GM12878 (cell line): ENCODE results near the gene CAMTA1. TPM values are rescaled to one million over a fixed set of nuclear protein-coding genes. Genes with fewer than 3 reads are reported as not detected.

Source experiments
- ATAC-seq: fragments of 200-7000 bp; cut with Tn5 transposase; 3 replicates; pipeline ENCODE4 v1.9.1; 2020; ENCODE audit warnings: mild to moderate bottlenecking, moderate library complexity
- BruUV-seq: library from RNA; stranded (reverse); fragments of 400-500 nt; replicated peaks from 2 replicates; lab custom pipeline; 2021; lab: Mats Ljungman, UMichigan
- CTCF ChIA-PET: fragments of 300-600 bp; sonication (Branson Sonifier 250); formaldehyde crosslinking; extraction: SDS; loops from one replicate; lab custom pipeline; 2021; ENCODE audit warnings: inconsistent platforms; lab: Yijun Ruan, JAX
- POLR2A ChIA-PET: fragments of 350-600 bp; formaldehyde crosslinking; extraction: SDS; loops from one replicate; lab custom pipeline; 2021; ENCODE audit warnings: inconsistent platforms; lab: Charles Lee
- RAD21 ChIA-PET: fragments of 300-600 bp; sonication (Branson Sonifier 250); formaldehyde crosslinking; loops from one replicate; lab custom pipeline; 2023; ENCODE audit warnings: antibody characterized with exemption; ENCODE audit not compliant: unreplicated experiment; lab: Charles Lee
- SMC1A ChIA-PET: fragments of 300-600 bp; sonication (Branson Sonifier 250); formaldehyde crosslinking; loops from one replicate; lab custom pipeline; 2023; ENCODE audit not compliant: unreplicated experiment, uncharacterized antibody; lab: Charles Lee
- DNase-seq: peaks from one replicate; pipeline ENCODE4 v3.0.0-alpha.2; 2011; ENCODE audit warnings: low read depth, low spot score
- FAIRE-seq: peaks from 3 replicates; lab custom pipeline; 2011; peaks lifted over from hg19 to GRCh38; lab: Jason Lieb, UNC
- H2AFZ ChIP-seq: 2 replicates; pipeline ENCODE4 v1.6.0; 2011; ENCODE audit warnings: low read depth, low read length, control low read depth; ENCODE audit not compliant: control insufficient read depth
- H3K27ac ChIP-seq: 2 replicates; pipeline ENCODE4 v1.5.1; 2011; ENCODE audit warnings: control low read depth; ENCODE audit not compliant: control insufficient read depth, insufficient read depth
- H3K27me3 ChIP-seq, 2 experiments: replicated peaks in 1 of 2; 2 replicates each; pipeline versions ENCODE4 v1.6.0 to v1.6.1; 2011; ENCODE audit warnings: low read length in 1 of 2; ENCODE audit not compliant: control insufficient read depth in 2 of 2, insufficient read depth in 2 of 2
- H3K36me3 ChIP-seq, 2 experiments: 2 replicates each; pipeline ENCODE4 v1.5.1; 2011; ENCODE audit warnings: low read length in 1 of 2; ENCODE audit not compliant: control insufficient read depth in 2 of 2, insufficient read depth in 2 of 2
- H3K4me1 ChIP-seq: 2 replicates; pipeline ENCODE4 v1.6.1; 2011; ENCODE audit warnings: mild to moderate bottlenecking, low read length, moderate library complexity, mixed read lengths; ENCODE audit not compliant: control insufficient read depth, insufficient read depth
- H3K4me2 ChIP-seq: 2 replicates; pipeline ENCODE4 v1.6.0; 2011; ENCODE audit warnings: control low read depth; ENCODE audit not compliant: control insufficient read depth, insufficient read depth
- H3K4me3 ChIP-seq: fragments of 200-600 bp; sonication (generic); 2 replicates; pipeline ENCODE4 v1.5.1; 2016
- H3K79me2 ChIP-seq: 2 replicates; pipeline ENCODE4 v1.6.0; 2011; ENCODE audit warnings: low read length; ENCODE audit not compliant: control insufficient read depth, insufficient read depth
- H3K9ac ChIP-seq: 2 replicates; pipeline ENCODE4 v1.8.0; 2011; ENCODE audit warnings: low read length, control low read depth, mixed read lengths; ENCODE audit not compliant: control insufficient read depth, insufficient read depth
- H3K9me3 ChIP-seq: replicated peaks from 3 replicates; pipeline ENCODE4 v1.5.1; 2011; ENCODE audit warnings: mild to moderate bottlenecking, low read length; ENCODE audit not compliant: control insufficient read depth, insufficient read depth
- H4K20me1 ChIP-seq: 2 replicates; pipeline ENCODE4 v1.6.0; 2011; ENCODE audit not compliant: control insufficient read depth, insufficient read depth
- CEBPB ChIP-seq, 2 experiments: fragments of 150-350 bp in 1 of 2; IDR thresholded peaks; 2 replicates each; pipeline ENCODE4 v1.6.1; 2012 to 2014; ENCODE audit warnings: low read depth in 2 of 2, low read length in 2 of 2, borderline replicate concordance in 1 of 2, inconsistent platforms in 1 of 2
- EED ChIP-seq: sonication (generic); IDR thresholded peaks from 2 replicates; pipeline ENCODE4 v1.6.1; 2016; ENCODE audit warnings: antibody characterized with exemption, low read depth
- EP300 ChIP-seq, 2 experiments: fragments of 150-350 bp in 1 of 2; IDR thresholded peaks; 2 replicates each; pipeline ENCODE4 v1.6.1; 2011 to 2012; ENCODE audit warnings: low read depth in 2 of 2, low read length in 2 of 2, borderline replicate concordance in 1 of 2, improper control_type of control experiment in 1 of 2, inconsistent platforms in 1 of 2; ENCODE audit not compliant: control insufficient read depth in 1 of 2
- EZH2 ChIP-seq: IDR thresholded peaks from 2 replicates; pipeline ENCODE4 v1.6.1; 2012; ENCODE audit warnings: low read depth, mild to moderate bottlenecking, control low read depth, inconsistent platforms, low read length, borderline replicate concordance; ENCODE audit not compliant: control insufficient read depth
- HDAC2 ChIP-seq: fragments of 200-600 bp; sonication (generic); IDR thresholded peaks from 2 replicates; pipeline ENCODE4 v1.6.1; 2017
- JUNB ChIP-seq: IDR thresholded peaks from 2 replicates; pipeline ENCODE4 v1.6.1; 2016; ENCODE audit warnings: antibody characterized with exemption, mild to moderate bottlenecking
- KDM1A ChIP-seq: fragments of 200-600 bp; sonication (generic); IDR thresholded peaks from 2 replicates; pipeline ENCODE4 v1.6.1; 2016; ENCODE audit warnings: borderline replicate concordance
- MYB ChIP-seq: fragments of 150-350 bp; IDR thresholded peaks from 2 replicates; pipeline ENCODE4 v1.6.1; 2014; ENCODE audit warnings: mild to moderate bottlenecking, low read depth, low read length, borderline replicate concordance
- POLR2AphosphoS2 ChIP-seq: IDR thresholded peaks from 2 replicates; pipeline ENCODE4 v1.6.1; 2011; ENCODE audit warnings: low read depth, mild to moderate bottlenecking, low read length, improper control_type of control experiment, moderate library complexity
- RUNX3 ChIP-seq: IDR thresholded peaks from 2 replicates; pipeline ENCODE4 v1.6.1; 2012; ENCODE audit warnings: low read length, inconsistent platforms
- SMARCA5 ChIP-seq: fragments of 450-650 bp; IDR thresholded peaks from 2 replicates; pipeline ENCODE4 v1.6.1; 2017; ENCODE audit warnings: mild to moderate bottlenecking
- SREBF1 ChIP-seq: IDR thresholded peaks from 2 replicates; pipeline ENCODE4 v1.6.1; 2012; ENCODE audit warnings: mild to moderate bottlenecking, low read length
- TBL1XR1 ChIP-seq: IDR thresholded peaks from 2 replicates; pipeline ENCODE4 v1.6.1; 2012; ENCODE audit warnings: low read depth, low read length, improper control_type of control experiment
- ZNF207 ChIP-seq: fragments of 450-650 bp; IDR thresholded peaks from 2 replicates; pipeline ENCODE4 v1.6.1; 2014; ENCODE audit warnings: antibody characterized with exemption, mild to moderate bottlenecking, borderline replicate concordance
- ZNF274 ChIP-seq: IDR thresholded peaks from one replicate; pipeline ENCODE4 v1.8.0; 2011; ENCODE audit not compliant: insufficient read length, insufficient read depth
- ZSCAN29 ChIP-seq: fragments of 450-650 bp; IDR thresholded peaks from 2 replicates; pipeline ENCODE4 v1.6.1; 2017; ENCODE audit warnings: mild to moderate bottlenecking, moderate library complexity
- WGBS: methylation state at CpG from one replicate; pipeline ENCODE4 v1.1.6; 2016; ENCODE audit warnings: low lambda C conversion rate; ENCODE audit not compliant: insufficient replicate concordance, insufficient coverage; ENCODE audit errors: missing lambda C conversion rate; 5-methylcytosine and 5-hydroxymethylcytosine counted together
- in situ Hi-C: fragments of 300-500 bp; cut with MboI; formaldehyde crosslinking; loops from 9 replicates; pipeline ENCODE4 v1.14.3; 2018; ENCODE audit warnings: mixed read lengths
- intact Hi-C: fragments of 100-400 bp; cut with micrococcal nuclease; formaldehyde crosslinking; loops from one replicate; pipeline ENCODE4 v1.14.2; 2022; ENCODE audit not compliant: unreplicated experiment
- polyA plus RNA-seq, 11 experiments: library from polyadenylated mRNA; depleted of rRNA in 4 of 11; unstranded in 6 of 11; stranded (reverse) in 5 of 11; fragments of >200 nt; fragmentation: Nextera tagmentation in 4 of 11; fragmentation: Illumina TruSeq in 1 of 11; extraction: Ambion mirVana in 4 of 11; extraction: Trizol in 1 of 11; gene quantifications; 1 replicate in 1 of 11; 2 replicates in 10 of 11; pipeline versions ENCODE4 v1.2.1 to v1.2.3, GENCODE V29; 2011 to 2016; ENCODE audit warnings: inconsistent platforms in 2 of 11, missing spikeins in 2 of 11, low read depth in 1 of 11
- total RNA-seq, 4 experiments: library from RNA; depleted of rRNA in 3 of 4; stranded (reverse); fragments of >200 nt in 3 of 4; fragmentation: Illumina TruSeq in 1 of 4; extraction: Trizol in 1 of 4; gene quantifications; 2 replicates each; pipeline versions ENCODE4 v1.2.1 to v1.2.3, GENCODE V29; 2013 to 2021

CAMTA1 gene
- total and polyA plus RNA-seq, 10 of the 15 experiments (the other 5 are each of a cell fraction or from before 2014, with no cell fraction given) = 37.7 to 148 (median 76.4) TPM

GRCh38 chr1:7436056-7437005, 651.1 kb downstream of the CAMTA1 start:
- SMC1A ChIA-PET = no interaction called here
- Histone ChIP-seq H3K36me3 (no peaks in the 10 kb centered on the region), H3K9me3 (no peaks in the 10 kb centered on the region; the same call in 2 of the 3 replicates), H3K4me1 (no peaks in the 10 kb centered on the region), H3K79me2 (no peaks in the 10 kb centered on the region)
- FAIRE-seq = no peak
- RAD21 ChIA-PET = interaction anchor here (0.6 kb wide), 1 partner anchor 34 kb away, joined by 3 read pairs; no protein-coding TSS in a partner anchor
- CTCF ChIA-PET = no interaction called here
- TF ChIP-seq KDM1A (no peak), SREBF1 (no peak), POLR2AphosphoS2 (no peak), SMARCA5 (no peak)
- TF ChIP-seq, all 136 proteins: peak for 0
- WGBS = 14% methylated on average over 20 of the region's 20 CpGs
- H3K27me3 ChIP-seq = no peaks in the 10 kb centered on the region
- BruUV-seq = no TSS peak
- intact Hi-C loops (no loop called here), in situ Hi-C loops (no loop called here)
- ATAC-seq (no peak), DNase-seq (no peak)
- H4K20me1 ChIP-seq = no peaks in the 10 kb centered on the region
- H2AFZ ChIP-seq = no peak overlapping the region
- POLR2A ChIA-PET = no interaction called here
- H3K27ac ChIP-seq = no peak overlapping the region
- no peak overlapping the region for H3K9ac ChIP-seq
- no peak overlapping the region for H3K4me3 ChIP-seq
- H3K4me2 ChIP-seq = no peak overlapping the region

GRCh38 chr1:7437036-7437435, 651.8 kb downstream of the CAMTA1 start:
- H3K27ac ChIP-seq = no peak overlapping the region
- in situ Hi-C loops = no loop called here
- FAIRE-seq = no peak

More at GRCh38 chr1:7437036-7437435, 651.8 kb downstream of the CAMTA1 start:
- H3K36me3 ChIP-seq = no peaks in the 10 kb centered on the region
- H3K79me2 ChIP-seq = no peaks in the 10 kb centered on the region
- no peak for ATAC-seq
- WGBS = 34% methylated on average over 9 of the region's 9 CpGs
- ChIA-PET POLR2A (no interaction called here), SMC1A (no interaction called here), CTCF (no interaction called here), RAD21 (no interaction called here)
- H3K4me3 ChIP-seq = no peak overlapping the region
- H3K4me2 ChIP-seq = no peak overlapping the region
- no TSS peak for BruUV-seq
- H3K9ac ChIP-seq = no peak overlapping the region
- no peak overlapping the region for H2AFZ ChIP-seq
- intact Hi-C loops = no loop called here
- TF ChIP-seq RUNX3 (no peak), MYB (no peak), EP300 (IDR thresholded peaks at IDR 0.05; ENCODE audit: borderline replicate concordance in 1 of 2, control insufficient read depth in 1 of 2, low read depth in 2 of 2, low read length in 2 of 2) (no peak), EED (no peak), ZNF207 (no peak), ZNF274 (no peak), JUNB (no peak), CEBPB (IDR thresholded peaks at IDR 0.05; ENCODE audit: borderline replicate concordance in 1 of 2, low read depth in 2 of 2, low read length in 2 of 2) (no peak), EZH2 (no peak), HDAC2 (no peak), ZSCAN29 (no peak), TBL1XR1 (no peak)
- no peak for DNase-seq
- no peaks in the 10 kb centered on the region for H3K4me1 ChIP-seq
- no peaks in the 10 kb centered on the region for H4K20me1 ChIP-seq
- H3K27me3 ChIP-seq = no peaks in the 10 kb centered on the region
- no peaks in the 10 kb centered on the region; the same call in 2 of the 3 replicates for H3K9me3 ChIP-seq
